ENCODE measurements around the gene AMOTL1. TPM values are rescaled to one million over a fixed set of nuclear protein-coding genes. Genes with fewer than 3 reads are reported as not detected.

Gene AMOTL1
- total RNA-seq, 2 donors from 2014 or later, result 0.25 to 2.0 TPM

DNA sequence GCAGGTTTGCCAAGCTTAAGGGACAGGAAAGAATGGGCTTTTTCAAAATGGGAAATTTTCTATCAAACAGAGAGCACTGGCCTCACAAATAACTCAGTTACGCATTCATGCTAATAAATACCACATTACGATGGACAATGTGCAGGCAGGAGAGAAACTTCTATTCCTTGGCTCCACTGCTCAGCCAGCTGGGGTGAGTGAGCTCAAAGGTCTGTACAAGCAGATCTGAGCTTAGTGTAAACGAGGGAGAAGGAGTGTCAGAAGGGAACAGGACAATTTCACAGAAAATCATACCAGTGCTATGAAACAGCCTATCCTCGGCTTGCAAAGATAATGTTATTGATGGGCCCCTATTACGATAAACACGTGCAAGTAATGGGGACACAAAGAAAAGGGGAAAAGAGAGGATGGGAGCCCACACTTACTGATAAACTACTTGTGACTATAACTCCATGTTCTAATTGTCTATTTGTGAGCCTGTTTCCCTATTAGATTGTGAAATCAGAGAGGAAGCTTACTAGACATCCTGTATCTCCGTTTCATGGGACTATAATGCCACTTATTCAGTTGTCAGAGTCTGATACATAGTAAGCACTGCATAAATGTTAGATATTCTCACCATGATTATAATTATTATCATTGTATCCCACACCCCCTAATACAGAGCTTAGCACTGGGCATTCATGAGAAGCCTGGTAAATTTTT, 46.3 kb downstream of the AMOTL1 start:
- DNase-seq, result no peak
- Mint-ChIP-seq H3K4me3 (no peak overlapping the region), H3K4me1 (peaks cover 2% of the 10 kb centered on the region), H3K27ac (no peak overlapping the region), H3K36me3 (ENCODE audit: low read depth) (peaks cover 2% of the 10 kb centered on the region), H3K27me3 (peaks cover 27% of the 10 kb centered on the region)
- ATAC-seq, result no peak
- no peaks in the 10 kb centered on the region for H3K9me3 ChIP-seq (ENCODE audit: control insufficient read depth, low read length, poor library complexity, severe bottlenecking)

- H3K9me3 ChIP-seq (ENCODE audit: control insufficient read depth, low read length, poor library complexity, severe bottlenecking), result no peaks in the 10 kb centered on the region
- Mint-ChIP-seq H3K27ac (no peak overlapping the region), H3K36me3 (ENCODE audit: low read depth) (peaks cover 2% of the 10 kb centered on the region), H3K27me3 (peaks cover 18% of the 10 kb centered on the region), H3K4me3 (no peak overlapping the region), H3K4me1 (peaks cover 2% of the 10 kb centered on the region)
- no peak for DNase-seq
- ATAC-seq, result no peak
These were observed 47.7 kb downstream of the AMOTL1 start for GRCh38 chr11:94815705-94816344.

GRCh38 chr11:94820480-94820879, 52.3 kb downstream of the AMOTL1 start:
- no peaks in the 10 kb centered on the region for H3K9me3 ChIP-seq (ENCODE audit: control insufficient read depth, low read length, poor library complexity, severe bottlenecking)
- ATAC-seq (no peak), DNase-seq (no peak)
- Mint-ChIP-seq H3K36me3 (ENCODE audit: low read depth) (no peaks in the 10 kb centered on the region), H3K4me3 (no peak overlapping the region), H3K27ac (no peak overlapping the region), H3K27me3 (peaks cover 11% of the 10 kb centered on the region), H3K4me1 (peaks cover 2% of the 10 kb centered on the region)

- Mint-ChIP-seq H3K4me3 (no peak overlapping the region), H3K4me1 (peaks cover 2% of the 10 kb centered on the region), H3K36me3 (ENCODE audit: low read depth) (no peaks in the 10 kb centered on the region), H3K27ac (no peak overlapping the region), H3K27me3 (peaks cover 11% of the 10 kb centered on the region)
- ATAC-seq, result no peak
- H3K9me3 ChIP-seq (ENCODE audit: control insufficient read depth, low read length, poor library complexity, severe bottlenecking), result no peaks in the 10 kb centered on the region
- no peak for DNase-seq
These were observed 53.3 kb downstream of the AMOTL1 start for GRCh38 chr11:94821439-94821838.

GRCh38 chr11:94822080-94822479, 53.9 kb downstream of the AMOTL1 start:
- Mint-ChIP-seq H3K4me1 (peaks cover 2% of the 10 kb centered on the region), H3K27ac (no peak overlapping the region), H3K4me3 (no peak overlapping the region), H3K36me3 (ENCODE audit: low read depth) (no peaks in the 10 kb centered on the region), H3K27me3 (peaks cover 11% of the 10 kb centered on the region)
- DNase-seq (no peak), ATAC-seq (no peak)
- no peaks in the 10 kb centered on the region for H3K9me3 ChIP-seq (ENCODE audit: control insufficient read depth, low read length, poor library complexity, severe bottlenecking)

- H3K36me3 Mint-ChIP-seq (ENCODE audit: low read depth), result no peaks in the 10 kb centered on the region
- peaks cover 2% of the 10 kb centered on the region for H3K4me1 Mint-ChIP-seq
- ATAC-seq, result no peak
These were observed 55.1 kb downstream of the AMOTL1 start for GRCh38 chr11:94823102-94823732.

DNA sequence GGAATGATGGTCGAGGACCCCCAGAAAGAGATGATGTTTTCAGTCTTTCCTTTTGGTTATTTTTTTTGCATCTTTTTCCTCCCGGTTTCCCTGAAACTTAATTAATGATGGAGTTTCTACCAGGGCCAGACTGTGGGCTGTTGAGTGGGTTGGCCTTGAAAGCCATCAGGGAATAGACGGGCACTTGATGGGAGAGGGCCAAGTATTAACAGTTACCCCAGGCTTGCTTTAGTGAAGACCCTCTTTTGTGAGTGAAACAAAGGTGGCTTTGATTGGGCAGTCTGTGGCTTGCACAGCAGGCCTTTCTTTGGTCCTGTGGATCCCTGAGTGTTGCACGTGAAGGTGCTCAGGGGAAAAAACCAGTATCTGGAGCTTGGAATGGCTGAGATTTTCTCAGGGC, 56.9 kb downstream of the AMOTL1 start:
- ATAC-seq (no peak), DNase-seq (no peak)
- Mint-ChIP-seq H3K36me3 (ENCODE audit: low read depth) (no peaks in the 10 kb centered on the region), H3K27ac (no peak overlapping the region), H3K27me3 (peaks cover 16% of the 10 kb centered on the region), H3K4me3 (no peak overlapping the region), H3K4me1 (no peaks in the 10 kb centered on the region)
- H3K9me3 ChIP-seq (ENCODE audit: control insufficient read depth, low read length, poor library complexity, severe bottlenecking), result no peaks in the 10 kb centered on the region

More at GRCh38 chr11:94823102-94823732, 55.1 kb downstream of the AMOTL1 start:
- peaks cover 11% of the 10 kb centered on the region for H3K27me3 Mint-ChIP-seq
- no peak overlapping the region for H3K4me3 Mint-ChIP-seq
- H3K27ac Mint-ChIP-seq, result no peak overlapping the region
- no peaks in the 10 kb centered on the region for H3K9me3 ChIP-seq (ENCODE audit: control insufficient read depth, low read length, poor library complexity, severe bottlenecking)
- no peak for DNase-seq

GRCh38 chr11:94825481-94825880, 57.3 kb downstream of the AMOTL1 start:
- H3K4me3 Mint-ChIP-seq, result no peak overlapping the region
- no peaks in the 10 kb centered on the region for H3K36me3 Mint-ChIP-seq (ENCODE audit: low read depth)
- H3K9me3 ChIP-seq (ENCODE audit: control insufficient read depth, low read length, poor library complexity, severe bottlenecking), result no peaks in the 10 kb centered on the region
- peaks cover 20% of the 10 kb centered on the region for H3K27me3 Mint-ChIP-seq
- DNase-seq, result no peak
- no peak overlapping the region for H3K27ac Mint-ChIP-seq
- no peaks in the 10 kb centered on the region for H3K4me1 Mint-ChIP-seq
- ATAC-seq, result no peak

DNA sequence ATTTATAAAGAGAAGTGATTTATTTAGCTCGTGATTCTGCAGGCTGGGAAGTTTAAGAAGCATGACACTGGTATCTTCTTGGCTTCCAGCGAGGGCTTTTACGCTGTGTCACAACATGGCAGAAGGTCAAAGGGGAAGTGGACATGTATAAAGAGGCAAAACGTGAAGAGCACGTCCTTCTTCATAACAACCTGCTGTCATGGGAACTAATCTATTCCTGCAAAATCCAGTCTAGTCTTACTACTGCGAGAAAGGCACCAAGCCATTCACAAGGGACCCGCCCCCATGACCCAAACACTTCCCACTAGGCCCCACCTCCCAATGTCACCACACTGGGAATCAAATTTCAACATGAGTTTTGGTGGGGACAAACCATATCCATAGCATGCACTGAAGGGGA, 58.3 kb downstream of the AMOTL1 start:
- Mint-ChIP-seq H3K27ac (no peak overlapping the region), H3K4me1 (no peaks in the 10 kb centered on the region), H3K36me3 (ENCODE audit: low read depth) (no peaks in the 10 kb centered on the region), H3K27me3 (peaks cover 25% of the 10 kb centered on the region), H3K4me3 (no peak overlapping the region)
- DNase-seq, result no peak
- no peak for ATAC-seq
- H3K9me3 ChIP-seq (ENCODE audit: control insufficient read depth, low read length, poor library complexity, severe bottlenecking), result no peaks in the 10 kb centered on the region

DNA sequence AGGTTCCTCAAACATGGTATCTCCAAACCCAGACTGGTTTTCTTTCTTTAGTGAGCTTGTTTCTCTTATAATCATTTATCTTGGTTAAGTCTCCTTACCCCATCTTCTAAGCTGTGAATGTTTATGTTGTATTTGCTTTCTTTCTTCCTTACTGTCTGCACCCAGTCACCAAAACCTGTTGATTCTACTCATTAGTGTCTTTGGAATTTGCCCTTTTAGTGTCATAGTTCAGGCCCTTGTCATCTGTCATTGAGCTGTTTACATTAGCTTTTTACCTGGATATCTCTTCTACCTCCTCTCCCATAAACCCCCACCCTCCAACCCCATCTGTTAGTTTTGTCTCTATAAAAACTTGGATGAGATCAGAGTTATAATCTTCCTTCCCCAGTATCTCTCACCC, 59.9 kb downstream of the AMOTL1 start:
- no peak overlapping the region for H3K27ac Mint-ChIP-seq

GRCh38 chr11:94830722-94831510, 62.8 kb downstream of the AMOTL1 start:
- DNase-seq (no peak), ATAC-seq (no peak)
- no peak overlapping the region for H3K4me3 Mint-ChIP-seq
- H3K9me3 ChIP-seq (ENCODE audit: control insufficient read depth, low read length, poor library complexity, severe bottlenecking), result no peaks in the 10 kb centered on the region
- H3K27me3 Mint-ChIP-seq, result peaks cover 26% of the 10 kb centered on the region
- H3K36me3 Mint-ChIP-seq (ENCODE audit: low read depth), result no peaks in the 10 kb centered on the region
- no peak overlapping the region for H3K27ac Mint-ChIP-seq
- H3K4me1 Mint-ChIP-seq, result no peaks in the 10 kb centered on the region

More for the DNA sequence above, 59.9 kb downstream of the AMOTL1 start:
- H3K27me3 Mint-ChIP-seq, result peaks cover 26% of the 10 kb centered on the region
- ATAC-seq, result no peak
- H3K9me3 ChIP-seq (ENCODE audit: control insufficient read depth, low read length, poor library complexity, severe bottlenecking), result no peaks in the 10 kb centered on the region
- H3K4me3 Mint-ChIP-seq, result no peak overlapping the region
- DNase-seq, result no peak
- no peaks in the 10 kb centered on the region for H3K36me3 Mint-ChIP-seq (ENCODE audit: low read depth)
- no peaks in the 10 kb centered on the region for H3K4me1 Mint-ChIP-seq

GRCh38 chr11:94831529-94831928, 63.4 kb downstream of the AMOTL1 start:
- Mint-ChIP-seq H3K4me1 (no peaks in the 10 kb centered on the region), H3K36me3 (ENCODE audit: low read depth) (no peaks in the 10 kb centered on the region), H3K4me3 (no peak overlapping the region), H3K27ac (no peak overlapping the region), H3K27me3 (peaks cover 26% of the 10 kb centered on the region)
- ATAC-seq, result no peak
- no peak for DNase-seq
- no peaks in the 10 kb centered on the region for H3K9me3 ChIP-seq (ENCODE audit: control insufficient read depth, low read length, poor library complexity, severe bottlenecking)

- no peak for DNase-seq
- Mint-ChIP-seq H3K27me3 (peaks cover 26% of the 10 kb centered on the region), H3K27ac (no peak overlapping the region), H3K4me3 (no peak overlapping the region), H3K36me3 (ENCODE audit: low read depth) (no peaks in the 10 kb centered on the region), H3K4me1 (no peaks in the 10 kb centered on the region)
- ATAC-seq, result no peak
- no peaks in the 10 kb centered on the region for H3K9me3 ChIP-seq (ENCODE audit: control insufficient read depth, low read length, poor library complexity, severe bottlenecking)
These were observed 64.6 kb downstream of the AMOTL1 start for GRCh38 chr11:94832604-94833235.
